GM18499 (cell line): ENCODE results near the gene CYP2C19.
"Not testable (repeated sequence)": the region's sequence is repeated elsewhere in the genome, so short reads cannot be mapped to it uniquely, and the experiment has no call there.

Experiments
- ATAC-seq: cut with Tn5 transposase; IDR thresholded peaks from one replicate; pipeline ENCODE4 v1.9.1; 2021; ENCODE audit warnings: moderate number of reproducible peaks; ENCODE audit not compliant: insufficient read depth, unreplicated experiment

CYP2C19 gene

GRCh38 chr10:94762393-94762792, at the start of gene CYP2C19:
Gene CYP2C19, plus strand, starts transcription at chr10:94762681. Its CDS starts 25 bp downstream, at chr10:94762706.
- ATAC-seq: no peak

- no peak for ATAC-seq
Observed at GRCh38 chr10:94725871-94726270, 36.6 kb upstream of the CYP2C19 start.

GRCh38 chr10:94735197-94735596, 27.3 kb upstream of the CYP2C19 start:
- ATAC-seq: no peak

- ATAC-seq: no peak
Observed at GRCh38 chr10:94738588-94738987, 23.9 kb upstream of the CYP2C19 start.

- no peak for ATAC-seq
Observed at GRCh38 chr10:94747137-94747536, 15.3 kb upstream of the CYP2C19 start.

GRCh38 chr10:94747838-94748237, 14.6 kb upstream of the CYP2C19 start:
- no peak for ATAC-seq

- ATAC-seq: no peak
Observed at GRCh38 chr10:94757916-94758315, 4.6 kb upstream of the CYP2C19 start.

- ATAC-seq: no peak
Observed at GRCh38 chr10:94760586-94761178, 1.8 kb upstream of the CYP2C19 start.

- not testable (repeated sequence) for ATAC-seq
Observed at GRCh38 chr10:94775425-94775824, 12.9 kb downstream of the CYP2C19 start.

- no peak for ATAC-seq
Observed at GRCh38 chr10:94777886-94778458, 15.5 kb downstream of the CYP2C19 start.

GRCh38 chr10:94780844-94781243, 18.4 kb downstream of the CYP2C19 start:
- ATAC-seq: no peak

- ATAC-seq: no peak
Observed at GRCh38 chr10:94784256-94784655, 21.8 kb downstream of the CYP2C19 start.

- ATAC-seq: no peak
Observed at GRCh38 chr10:94785211-94785610, 22.7 kb downstream of the CYP2C19 start.

- not testable (repeated sequence) for ATAC-seq
Observed at GRCh38 chr10:94800551-94800950, 38.1 kb downstream of the CYP2C19 start.

- no peak for ATAC-seq
Observed at GRCh38 chr10:94803307-94803706, 40.8 kb downstream of the CYP2C19 start.

- not testable (repeated sequence) for ATAC-seq
Observed at GRCh38 chr10:94830025-94830424, 67.5 kb downstream of the CYP2C19 start.

GRCh38 chr10:94846204-94846603, 83.7 kb downstream of the CYP2C19 start:
- ATAC-seq: no peak

- ATAC-seq: no peak
Observed at GRCh38 chr10:94850766-94851165, 88.3 kb downstream of the CYP2C19 start.

- ATAC-seq: no peak
Observed at GRCh38 chr10:94851263-94851662, 88.8 kb downstream of the CYP2C19 start.

- ATAC-seq: no peak
Observed at GRCh38 chr10:94852438-94852837, 90.0 kb downstream of the CYP2C19 start.

GRCh38 chr10:94853065-94853464, 90.6 kb downstream of the CYP2C19 start:
- no peak for ATAC-seq

GRCh38 chr10:94858005-94858404, 95.5 kb downstream of the CYP2C19 start:
- no peak for ATAC-seq
